GM18909 (cell line): ENCODE data around the gene MOB1B.
"Not testable (repeated sequence)": the region's sequence is repeated elsewhere in the genome, so short reads cannot be mapped to it uniquely, and the experiment has no call there.

Experiments
- ATAC-seq: cut with Tn5 transposase; IDR thresholded peaks from one replicate; pipeline ENCODE4 v1.9.1; 2021; ENCODE audit warnings: mild to moderate bottlenecking; ENCODE audit not compliant: unreplicated experiment, poor library complexity

MOB1B gene

DNA sequence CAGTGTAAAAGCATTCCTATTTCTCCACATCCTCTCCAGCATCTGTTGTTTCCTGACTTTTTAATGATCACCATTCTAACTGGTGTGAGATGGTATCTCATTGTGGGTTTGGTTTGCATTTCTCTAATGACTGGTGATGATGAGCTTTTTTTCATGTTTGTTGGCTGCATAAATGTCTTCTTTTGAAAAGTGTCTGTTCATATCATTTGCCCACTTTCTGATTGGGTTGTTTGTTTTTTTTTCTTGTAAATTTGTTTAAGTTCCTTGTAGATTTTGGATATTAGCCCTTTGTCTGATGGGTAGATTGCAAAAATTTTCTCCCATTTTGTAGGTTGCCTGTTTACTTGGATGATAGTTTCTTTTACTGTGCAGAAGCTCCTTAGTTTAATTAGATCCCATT, 97.5 kb downstream of the MOB1B start:
- ATAC-seq = not testable (repeated sequence)

DNA sequence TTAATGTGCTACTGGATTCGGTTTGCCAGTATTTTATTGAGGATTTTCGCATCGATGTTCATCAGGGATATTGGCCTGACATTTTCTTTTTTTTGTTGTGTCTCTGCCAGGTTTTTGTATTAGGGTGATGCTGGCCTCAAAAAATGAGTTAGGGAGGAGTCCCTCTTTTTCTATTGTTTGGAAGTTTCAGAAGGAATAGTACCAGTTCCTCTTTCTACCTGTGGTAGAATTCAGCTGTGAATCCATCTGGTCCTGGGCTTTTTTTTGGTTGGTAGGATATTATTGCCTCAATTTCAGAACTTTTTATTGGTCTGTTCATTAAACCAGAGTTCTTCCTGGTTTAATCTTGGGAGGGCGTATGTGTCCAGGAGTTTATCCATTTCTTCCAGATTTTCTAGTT, 99.2 kb downstream of the MOB1B start:
- not testable (repeated sequence) for ATAC-seq

DNA sequence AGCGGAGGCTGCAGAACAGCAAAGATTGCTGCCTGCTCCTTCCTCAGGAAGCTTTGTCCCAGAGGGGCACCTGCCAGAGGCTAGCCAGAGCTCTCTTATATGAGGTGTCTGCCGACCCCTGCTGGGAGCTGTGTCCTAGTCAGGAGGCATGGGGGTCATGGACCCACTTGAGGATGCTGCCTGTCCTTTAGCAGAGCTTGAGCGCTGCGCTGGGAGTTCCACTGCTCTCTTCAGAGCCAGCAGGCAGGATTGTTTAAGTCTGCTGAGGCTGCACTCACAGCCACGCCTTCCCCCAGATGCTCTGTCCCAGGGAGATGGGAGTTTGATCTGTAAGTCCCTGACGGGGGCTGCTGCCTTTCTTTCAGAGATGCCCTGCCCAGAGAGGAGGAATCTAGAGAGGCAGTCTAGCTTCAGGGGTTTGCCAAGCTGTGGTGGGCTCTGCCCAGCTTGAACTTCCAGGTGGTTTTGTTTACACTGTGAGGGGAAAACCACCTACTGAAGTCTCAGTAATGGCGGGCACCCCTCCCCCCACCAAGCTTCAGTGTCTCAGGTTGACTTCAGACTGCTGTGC, 102.2 kb downstream of the MOB1B start:
- peak; percentile 49 for ATAC-seq

DNA sequence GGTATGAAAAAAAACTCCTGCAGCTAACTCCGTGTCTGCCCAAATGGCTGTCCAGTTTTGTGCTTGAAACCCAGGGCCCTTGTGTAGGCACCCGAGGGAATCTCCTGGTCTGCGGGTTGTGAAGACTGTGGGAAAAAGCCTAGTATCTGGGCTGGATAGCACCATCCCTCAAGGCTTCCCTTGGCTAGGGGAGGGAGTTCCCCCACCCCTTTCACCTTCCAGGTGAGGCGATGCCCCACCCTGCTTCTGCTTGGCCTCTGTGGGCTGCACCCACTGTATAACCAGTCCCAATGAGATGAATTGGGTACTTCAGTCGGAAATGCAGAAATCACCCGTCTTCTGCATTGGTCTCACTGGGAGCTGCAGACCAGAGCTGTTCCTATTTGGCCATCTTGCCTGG, 102.9 kb downstream of the MOB1B start:
- not testable (repeated sequence) for ATAC-seq

DNA sequence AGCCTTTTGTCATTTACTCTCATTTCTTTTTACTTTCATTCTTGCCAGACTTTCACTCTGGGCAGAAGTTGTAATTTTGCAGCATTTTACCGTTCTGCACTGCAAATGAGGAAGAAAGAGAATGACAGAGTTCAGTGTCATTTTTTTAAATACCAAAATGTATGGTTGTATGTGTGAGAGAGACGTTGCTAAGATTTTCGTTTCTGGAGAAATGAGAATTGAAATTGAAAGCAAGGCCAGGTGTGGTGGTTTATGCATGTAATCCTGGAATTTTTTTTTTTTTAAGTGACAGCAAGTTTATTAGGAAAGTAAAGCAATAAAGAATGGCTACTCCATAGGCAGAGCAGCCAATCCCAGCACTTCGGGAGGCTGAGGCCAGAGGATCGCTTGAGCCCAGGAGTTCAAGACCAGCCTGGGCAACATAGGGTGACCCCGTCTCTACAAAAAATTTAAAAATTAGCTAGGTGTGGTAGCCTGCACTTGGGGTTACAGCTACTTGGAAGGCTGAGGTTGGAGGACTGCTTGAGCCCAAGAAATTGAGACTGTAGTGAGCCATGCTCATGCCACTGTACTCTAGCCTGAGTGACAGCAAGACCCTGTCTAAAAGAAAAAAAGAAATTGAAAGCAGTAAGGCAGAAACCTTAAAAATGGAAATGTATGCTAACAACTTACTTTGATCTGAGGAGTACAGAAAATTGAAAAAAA, 104.2 kb downstream of the MOB1B start:
- ATAC-seq = peak; percentile 78

DNA sequence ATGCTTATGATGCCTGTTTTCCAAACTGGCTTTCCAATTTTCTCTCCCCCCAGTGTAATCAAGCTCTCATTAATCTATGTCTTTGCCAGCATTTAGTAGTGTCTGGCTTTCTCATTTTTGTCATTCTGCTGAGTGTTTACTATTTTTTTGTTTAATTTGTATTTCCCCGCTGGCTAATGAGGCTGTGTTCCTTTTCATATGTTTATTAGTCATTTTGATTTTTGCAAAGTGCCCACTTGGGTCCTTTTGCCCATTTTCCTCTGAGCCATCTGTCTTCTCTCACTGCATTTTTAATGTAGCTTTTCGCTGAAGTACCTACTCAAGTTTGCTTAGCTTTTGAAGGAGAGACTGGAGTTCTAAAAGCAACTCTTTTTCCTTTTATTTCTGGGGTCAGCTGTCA, 106.0 kb downstream of the MOB1B start:
- no peak for ATAC-seq

DNA sequence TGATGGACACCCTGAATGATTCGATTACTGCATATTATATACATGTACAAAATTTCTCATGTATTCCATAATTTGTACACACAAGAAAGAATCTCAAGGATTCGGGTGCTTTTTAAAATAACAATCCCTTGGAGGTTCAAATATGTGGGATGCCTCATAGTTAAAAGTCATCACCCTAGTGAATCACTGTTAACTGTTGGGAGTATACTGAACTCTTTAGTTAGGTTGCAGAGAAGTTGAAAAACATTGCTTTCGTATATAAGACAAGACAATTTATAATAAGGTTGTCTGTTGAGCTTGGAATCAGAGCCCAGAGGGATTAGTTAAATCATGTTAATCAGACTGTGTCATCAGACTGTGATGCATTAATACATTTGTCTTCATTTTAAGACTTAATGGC, 106.9 kb downstream of the MOB1B start:
- no peak for ATAC-seq

DNA sequence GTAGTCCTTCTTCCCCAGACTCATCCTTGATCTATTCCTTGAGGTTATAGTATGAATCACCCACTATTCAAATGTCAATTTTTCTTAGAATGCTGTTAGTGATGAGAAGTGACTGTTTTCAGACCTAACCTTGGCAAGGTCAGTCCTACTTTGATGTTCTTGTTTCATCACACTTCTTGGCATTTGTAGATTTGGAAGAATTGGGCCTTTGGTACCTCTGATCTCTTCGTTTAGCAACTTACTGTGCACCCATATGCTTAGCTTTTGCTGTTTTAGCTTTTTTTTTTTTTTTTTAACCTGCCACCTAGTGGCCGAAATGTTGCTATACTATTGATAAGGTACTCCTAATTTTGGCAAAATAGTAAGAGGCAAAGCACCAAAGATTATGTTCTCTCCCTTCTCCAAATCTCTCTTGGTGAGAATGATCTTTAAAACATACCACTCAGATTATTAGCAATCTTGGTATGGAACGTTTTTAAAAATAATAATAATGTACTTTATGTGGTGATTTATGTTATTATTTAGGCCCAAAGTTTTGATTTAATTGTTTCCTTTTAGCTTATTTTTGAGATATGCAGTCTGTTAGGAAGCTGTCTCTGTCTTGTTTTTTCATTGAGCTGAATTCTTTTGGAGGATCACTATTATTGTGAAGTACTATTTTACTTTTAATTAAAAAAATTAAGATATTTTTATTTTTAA, 107.9 kb downstream of the MOB1B start:
- ATAC-seq = peak; percentile 67

DNA sequence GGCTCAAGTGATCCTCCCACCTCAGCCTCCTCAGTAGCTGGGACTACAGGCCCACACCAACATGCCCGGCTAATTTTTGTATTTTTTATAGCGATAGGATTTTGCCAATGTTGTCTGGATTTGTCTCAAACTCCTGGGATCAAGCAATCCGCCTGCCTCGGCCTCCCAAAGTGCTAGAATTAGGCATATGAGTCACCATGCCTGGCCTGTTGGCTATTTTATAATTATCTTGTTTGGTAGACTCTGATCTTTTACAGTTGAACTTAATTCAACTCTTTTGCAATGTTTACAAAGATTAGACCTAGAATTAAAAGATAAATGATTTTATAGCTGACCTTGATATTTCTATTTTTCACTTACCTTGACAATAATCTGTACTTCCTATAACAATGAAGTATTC, 109.3 kb downstream of the MOB1B start:
- no peak for ATAC-seq

DNA sequence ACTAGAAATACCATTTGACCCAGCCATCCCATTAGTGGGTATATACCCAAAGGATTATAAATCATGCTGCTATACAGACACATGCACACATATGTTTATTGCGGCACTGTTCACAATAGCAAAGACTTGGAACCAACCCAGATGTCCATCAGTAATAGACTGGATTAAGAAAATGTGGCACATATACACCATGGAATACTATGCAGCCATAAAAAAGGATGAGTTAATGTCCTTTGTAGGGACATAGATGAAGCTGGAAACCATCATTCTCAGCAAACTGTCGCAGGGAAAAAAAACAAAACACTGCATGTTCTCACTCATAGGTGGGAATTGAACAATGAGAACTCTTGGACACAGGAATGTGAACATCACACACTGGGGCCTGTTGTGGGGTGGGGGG, 115.2 kb downstream of the MOB1B start:
- ATAC-seq = not testable (repeated sequence)

DNA sequence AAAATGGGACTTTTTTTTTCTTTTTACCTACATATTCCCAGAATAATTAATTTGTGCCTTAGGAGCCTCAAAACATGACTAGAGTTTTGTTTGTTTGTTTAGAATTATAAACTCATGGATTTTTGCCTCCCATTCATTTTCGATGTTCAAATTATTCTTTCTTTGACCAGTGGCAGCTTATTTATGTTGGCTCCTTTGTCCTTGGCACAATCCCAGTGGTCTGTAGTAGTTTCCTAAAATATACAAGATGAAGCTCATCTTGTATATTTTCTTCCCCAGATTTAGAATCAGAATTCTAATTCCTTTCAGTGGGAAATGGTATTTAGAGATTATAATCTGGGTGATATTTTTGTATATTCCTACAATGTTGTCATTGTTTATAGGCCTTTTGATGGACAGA, 118.4 kb downstream of the MOB1B start:
- no peak for ATAC-seq

DNA sequence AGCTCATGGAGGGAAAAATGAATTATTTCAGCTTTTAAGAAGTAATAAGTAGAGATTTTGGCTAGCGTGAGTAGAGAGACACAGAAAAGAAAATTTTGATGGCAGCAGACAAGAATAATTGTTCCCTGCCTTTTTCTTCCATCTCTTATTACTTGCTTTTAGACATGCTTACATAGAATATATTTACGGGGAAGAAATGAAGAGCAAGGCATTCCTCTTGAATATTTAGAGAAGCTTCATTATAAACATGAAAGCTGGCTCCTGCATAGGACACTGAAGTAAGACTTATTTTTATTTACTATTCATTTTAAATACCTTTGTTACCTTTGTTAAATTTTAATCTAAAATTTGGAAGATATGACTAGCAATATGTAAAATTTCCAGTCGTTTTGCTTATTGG, 123.5 kb downstream of the MOB1B start:
- no peak for ATAC-seq

DNA sequence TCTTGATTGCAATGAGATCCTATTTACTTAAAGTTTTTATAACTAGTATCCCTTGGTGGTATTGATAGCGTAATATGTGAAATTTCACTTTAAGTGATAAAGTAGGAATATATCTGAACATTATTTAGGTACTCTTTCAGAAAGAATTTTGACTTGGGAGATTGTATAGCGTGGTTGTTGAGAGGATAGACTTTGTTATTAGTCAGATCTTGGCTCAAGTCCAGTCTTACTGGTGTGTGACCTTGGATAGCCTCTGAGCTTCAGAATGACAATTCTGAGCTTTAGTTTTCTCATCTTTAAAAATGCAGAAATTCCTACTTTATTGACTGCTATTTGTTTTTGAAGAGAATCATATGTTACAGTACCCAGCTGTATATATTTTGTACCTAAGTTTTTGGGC, 123.9 kb downstream of the MOB1B start:
- ATAC-seq = no peak

DNA sequence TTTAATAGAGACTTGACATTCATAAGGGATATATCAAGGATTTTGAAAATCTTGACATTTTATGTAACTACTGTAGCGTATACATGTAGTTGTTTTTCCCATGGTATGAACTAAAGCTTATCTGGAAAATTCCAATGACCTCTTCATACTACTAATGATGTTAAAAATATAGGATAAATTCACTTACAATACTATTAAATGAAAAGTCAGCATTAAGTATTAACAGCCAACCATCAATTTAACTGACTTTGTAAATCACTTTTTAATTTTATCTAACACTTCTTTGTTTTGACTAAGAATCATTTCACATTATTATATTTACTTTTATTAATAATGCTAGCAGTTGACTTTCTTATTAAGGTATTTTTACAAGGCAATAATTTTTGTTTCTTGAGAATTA, 125.4 kb downstream of the MOB1B start:
- ATAC-seq = no peak

DNA sequence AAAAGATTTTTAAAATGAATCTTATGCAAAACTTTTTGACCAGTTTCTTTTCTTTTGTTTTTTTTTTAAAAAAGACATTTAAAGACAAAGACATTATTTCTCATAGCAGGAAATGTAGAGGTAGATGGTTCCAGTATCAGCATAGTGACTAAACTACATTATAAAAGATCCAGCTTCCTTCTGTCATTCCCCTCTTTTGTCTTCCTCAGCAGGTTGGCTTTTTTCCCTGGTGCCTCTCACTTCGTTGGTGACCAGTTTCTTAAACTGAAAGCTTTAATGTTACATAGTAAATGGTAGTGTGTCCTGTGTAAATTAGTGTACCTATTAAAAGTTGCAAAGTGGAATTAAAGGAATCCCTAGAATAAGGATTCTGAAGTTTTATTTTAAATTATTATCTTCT, 127.3 kb downstream of the MOB1B start:
- ATAC-seq = no peak

DNA sequence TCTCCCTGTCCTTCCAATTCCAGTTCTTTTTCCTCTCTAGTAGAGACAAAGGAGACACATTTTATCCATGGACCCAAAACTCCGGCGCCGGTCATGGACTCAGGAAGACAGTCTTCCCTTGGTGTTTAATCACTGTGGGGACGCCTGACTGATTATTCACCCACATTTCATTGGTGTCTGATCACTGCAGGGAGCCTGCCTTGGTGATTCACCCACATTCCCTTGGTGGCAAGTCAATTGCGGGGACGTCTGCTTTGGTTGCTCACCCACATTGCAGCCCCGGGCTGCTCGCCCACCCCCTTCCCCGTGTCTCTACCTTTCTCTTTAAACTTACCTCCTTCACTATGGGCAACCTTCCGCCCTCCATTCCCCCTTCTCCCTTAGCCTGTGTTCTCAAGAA, 129.9 kb downstream of the MOB1B start:
- ATAC-seq = not testable (repeated sequence)
